Effector memory CD4-positive, alpha-beta T cell (primary cell): ENCODE data around the gene COL9A3.
"Not testable (repeated sequence)": the region's sequence is repeated elsewhere in the genome, so short reads cannot be mapped to it uniquely, and the experiment has no call there.

Source experiments
- DNase-seq, 3 donors: peaks; one replicate each; pipeline ENCODE4 v3.0.0-alpha.2; 2020
- H3K27ac ChIP-seq: 2 replicates; pipeline ENCODE4 v1.7.0; 2013; ENCODE audit warnings: mild to moderate bottlenecking, low read length, moderate library complexity; ENCODE audit not compliant: insufficient read depth, poor library complexity, severe bottlenecking
- H3K27me3 ChIP-seq: replicated peaks from 2 replicates; pipeline ENCODE4 v1.7.0; 2013; ENCODE audit warnings: mild to moderate bottlenecking, low read length; ENCODE audit not compliant: insufficient read depth, control insufficient read depth, poor library complexity, severe bottlenecking
- H3K36me3 ChIP-seq: 2 replicates; pipeline ENCODE4 v1.7.0; 2013; ENCODE audit warnings: mild to moderate bottlenecking, low read length, moderate library complexity; ENCODE audit not compliant: control insufficient read depth, insufficient read depth
- H3K4me1 ChIP-seq: 2 replicates; pipeline ENCODE4 v1.7.0; 2013; ENCODE audit warnings: low read length, mild to moderate bottlenecking; ENCODE audit not compliant: control insufficient read depth, insufficient read depth, poor library complexity, severe bottlenecking
- H3K4me3 ChIP-seq: 2 replicates; pipeline ENCODE4 v1.7.0; 2013; ENCODE audit warnings: low read length, low read depth, mild to moderate bottlenecking; ENCODE audit not compliant: insufficient read depth, poor library complexity, severe bottlenecking
- H3K9me3 ChIP-seq: 2 replicates; pipeline ENCODE4 v1.7.0; 2013; ENCODE audit warnings: mild to moderate bottlenecking, low read length, moderate library complexity; ENCODE audit not compliant: control insufficient read depth

COL9A3 gene

GRCh38 chr20:62846166-62846890 is 29.5 kb downstream of the COL9A3 start:
- DNase-seq, result no peak
- Histone ChIP-seq H3K9me3 (no peaks in the 10 kb centered on the region), H3K27ac (no peak overlapping the region), H3K4me3 (no peak overlapping the region), H3K27me3 (no peaks in the 10 kb centered on the region), H3K4me1 (no peaks in the 10 kb centered on the region), H3K36me3 (no peaks in the 10 kb centered on the region)

- H3K4me1 ChIP-seq, DNase-seq, H3K9me3 ChIP-seq, H3K27me3 ChIP-seq, H3K4me3 ChIP-seq, H3K27ac ChIP-seq, H3K36me3 ChIP-seq: not testable (repeated sequence)
These were observed 32.1 kb downstream of the COL9A3 start for GRCh38 chr20:62848917-62849316.

- no peak overlapping the region for H3K27ac ChIP-seq
- no peaks in the 10 kb centered on the region for H3K4me1 ChIP-seq
- no peaks in the 10 kb centered on the region for H3K27me3 ChIP-seq
- DNase-seq, result no peak
- peaks cover 7% of the 10 kb centered on the region for H3K36me3 ChIP-seq
- H3K9me3 ChIP-seq, result no peaks in the 10 kb centered on the region
- no peak overlapping the region for H3K4me3 ChIP-seq
These were observed 32.6 kb downstream of the COL9A3 start for GRCh38 chr20:62849431-62849830.

DNA sequence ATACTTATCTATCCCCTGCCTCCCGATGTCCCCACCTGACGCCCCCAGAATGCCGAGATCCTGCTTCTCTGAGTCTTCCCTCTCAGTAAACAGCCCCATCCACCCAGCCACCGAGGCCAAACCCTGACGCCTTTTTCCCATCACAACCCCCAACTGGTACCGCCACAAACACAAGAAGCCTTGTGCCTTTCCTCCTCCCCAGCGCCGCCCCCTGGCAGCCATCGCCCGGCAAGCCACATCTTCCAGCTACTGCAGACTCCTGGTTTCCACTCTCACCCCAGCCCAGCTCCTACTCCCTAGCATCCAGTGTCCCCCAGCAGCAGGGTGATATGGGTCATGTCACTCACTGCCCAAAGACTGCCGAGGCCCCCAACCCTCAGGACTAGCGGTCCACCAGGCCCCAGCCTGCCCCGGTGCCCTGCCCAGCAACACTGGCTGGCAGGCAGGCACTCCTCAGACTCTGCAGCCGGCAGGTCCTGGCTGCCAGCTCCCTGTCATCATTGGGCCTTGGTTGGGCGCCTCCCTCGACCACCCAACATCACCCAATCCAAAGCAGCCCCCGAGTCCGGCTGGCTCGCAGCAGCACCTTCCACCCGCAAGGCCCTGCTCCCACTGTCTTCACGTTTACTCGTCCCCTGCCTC is 33.6 kb downstream of the COL9A3 start:
- Histone ChIP-seq H3K36me3 (peaks cover 7% of the 10 kb centered on the region), H3K4me3 (no peak overlapping the region), H3K4me1 (no peaks in the 10 kb centered on the region), H3K9me3 (no peaks in the 10 kb centered on the region), H3K27ac (no peak overlapping the region), H3K27me3 (no peaks in the 10 kb centered on the region)
- no peak for DNase-seq

DNA sequence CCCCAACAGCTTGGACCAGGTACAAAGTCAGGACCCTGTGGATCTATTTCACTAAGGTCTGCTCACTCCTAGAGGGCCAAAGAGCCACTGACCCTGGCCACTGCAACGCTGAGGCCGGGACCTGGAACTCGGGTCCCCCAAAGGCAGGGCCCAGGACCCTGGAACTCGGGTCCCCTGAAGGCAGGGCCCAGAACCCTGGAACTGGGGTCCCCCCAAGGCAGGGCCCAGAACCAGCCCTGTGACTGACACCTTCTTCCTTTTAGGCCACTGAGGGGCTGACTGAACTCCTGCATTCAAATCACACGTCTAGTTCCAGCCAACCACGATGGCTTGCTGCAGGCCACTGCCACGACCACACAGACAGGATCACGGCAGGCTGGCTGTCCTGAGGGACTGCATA is 35.3 kb downstream of the COL9A3 start:
- peaks cover 7% of the 10 kb centered on the region for H3K36me3 ChIP-seq
- no peak overlapping the region for H3K27ac ChIP-seq
- no peaks in the 10 kb centered on the region for H3K4me1 ChIP-seq
- DNase-seq, result no peak
- no peaks in the 10 kb centered on the region for H3K27me3 ChIP-seq
- no peak overlapping the region for H3K4me3 ChIP-seq
- H3K9me3 ChIP-seq, result no peaks in the 10 kb centered on the region

GRCh38 chr20:62852841-62853240 is 36.0 kb downstream of the COL9A3 start:
- DNase-seq, result no peak
- Histone ChIP-seq H3K9me3 (no peaks in the 10 kb centered on the region), H3K27ac (no peak overlapping the region), H3K4me1 (no peaks in the 10 kb centered on the region), H3K36me3 (peaks cover 7% of the 10 kb centered on the region), H3K4me3 (no peak overlapping the region), H3K27me3 (no peaks in the 10 kb centered on the region)

- not testable (repeated sequence) for H3K9me3 ChIP-seq, H3K27ac ChIP-seq, H3K27me3 ChIP-seq, DNase-seq, H3K4me3 ChIP-seq, H3K4me1 ChIP-seq, H3K36me3 ChIP-seq
These were observed 36.5 kb downstream of the COL9A3 start for GRCh38 chr20:62853304-62853703.

DNA sequence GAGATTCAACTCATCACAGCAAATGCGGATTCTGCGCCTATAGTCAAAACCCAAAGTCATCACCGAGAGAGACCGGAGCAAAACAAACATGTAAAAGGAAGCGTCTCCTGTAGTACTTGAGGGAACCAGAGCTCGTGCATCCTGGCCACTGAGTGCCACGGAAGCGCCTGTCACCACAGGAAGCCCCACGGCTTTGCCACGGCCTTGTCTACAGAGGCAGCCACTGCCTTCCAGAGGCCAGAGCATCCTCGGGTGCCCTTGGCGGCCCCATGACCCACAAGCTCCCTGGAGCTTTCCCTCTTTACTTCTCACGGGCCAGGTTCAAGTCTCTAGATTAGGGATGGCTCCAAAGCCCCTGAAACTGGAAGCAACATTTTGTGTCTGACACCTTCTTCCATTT is 37.3 kb downstream of the COL9A3 start:
- Histone ChIP-seq H3K27me3 (no peaks in the 10 kb centered on the region), H3K4me1 (no peaks in the 10 kb centered on the region), H3K27ac (no peak overlapping the region), H3K9me3 (no peaks in the 10 kb centered on the region), H3K4me3 (no peak overlapping the region), H3K36me3 (peaks cover 7% of the 10 kb centered on the region)
- DNase-seq, result no peak

DNA sequence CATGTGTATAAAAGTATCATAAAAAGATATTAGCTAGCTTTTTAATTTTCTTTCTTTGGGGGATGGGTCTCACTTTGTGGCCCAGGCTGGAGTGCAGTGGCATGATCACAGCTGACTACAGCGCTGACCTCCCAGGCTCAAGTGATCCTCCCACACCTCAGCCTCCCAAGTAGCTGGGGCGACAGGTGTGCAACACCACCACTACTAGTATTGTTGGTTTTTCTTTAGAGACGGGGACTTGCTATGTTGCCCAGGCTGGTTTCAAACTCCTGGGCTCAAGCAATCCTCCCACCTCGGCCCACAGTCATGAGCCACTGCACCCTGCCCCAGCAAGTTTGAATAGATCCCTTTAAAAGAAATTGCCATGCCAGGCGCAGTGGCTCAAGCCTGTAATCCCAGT is 38.3 kb downstream of the COL9A3 start:
- Histone ChIP-seq H3K36me3 (peaks cover 7% of the 10 kb centered on the region), H3K9me3 (no peaks in the 10 kb centered on the region), H3K27ac (no peak overlapping the region), H3K27me3 (no peaks in the 10 kb centered on the region), H3K4me3 (no peak overlapping the region), H3K4me1 (peaks cover 2% of the 10 kb centered on the region)
- DNase-seq, result no peak

DNA sequence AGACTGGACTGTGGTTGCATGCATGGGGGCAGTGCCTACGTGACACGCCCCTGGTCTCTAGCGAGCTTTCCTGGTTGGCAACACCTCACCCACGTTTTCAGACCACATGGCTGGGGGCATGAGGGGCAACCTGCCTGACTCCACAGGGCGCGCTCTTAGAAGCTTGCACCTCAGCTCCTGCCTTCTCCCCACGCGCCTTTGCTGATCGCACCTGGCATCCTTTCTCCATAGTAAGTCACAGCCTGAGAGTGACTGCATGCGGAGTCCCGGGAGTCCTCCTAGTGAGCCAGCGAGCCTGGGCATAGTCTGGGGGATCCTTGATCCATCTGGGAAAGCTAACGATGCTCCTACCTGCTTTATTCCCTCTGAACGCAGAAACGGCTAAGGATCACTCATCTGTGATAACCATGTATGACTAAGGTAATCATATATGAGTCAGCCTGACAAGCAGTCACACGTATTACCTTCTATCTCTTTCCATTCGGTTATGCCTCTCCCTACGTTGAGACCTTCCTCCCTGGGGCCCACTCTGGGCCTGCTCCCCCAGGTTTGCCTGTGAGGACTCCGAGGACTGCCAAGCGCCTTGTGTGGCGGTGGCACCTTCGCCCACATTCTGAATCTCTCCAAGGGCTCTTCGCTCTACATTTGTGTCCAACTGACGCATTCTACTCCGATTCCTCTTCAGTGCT is 40.2 kb downstream of the COL9A3 start:
- DNase-seq, result no peak
- Histone ChIP-seq H3K36me3 (peaks cover 7% of the 10 kb centered on the region), H3K27ac (no peak overlapping the region), H3K4me1 (peaks cover 8% of the 10 kb centered on the region), H3K27me3 (no peaks in the 10 kb centered on the region), H3K4me3 (no peak overlapping the region), H3K9me3 (no peaks in the 10 kb centered on the region)
